HG02970 (cell line): ENCODE results near the gene CCDC171.
"Not testable (repeated sequence)": the region's sequence is repeated elsewhere in the genome, so short reads cannot be mapped to it uniquely, and the experiment has no call there.

Source experiments
- ATAC-seq: cut with Tn5 transposase; IDR thresholded peaks from one replicate; pipeline ENCODE4 v1.9.1; 2021; ENCODE audit warnings: mild to moderate bottlenecking, moderate library complexity, moderate number of reproducible peaks; ENCODE audit not compliant: unreplicated experiment, low FRiP score

CCDC171 gene

DNA sequence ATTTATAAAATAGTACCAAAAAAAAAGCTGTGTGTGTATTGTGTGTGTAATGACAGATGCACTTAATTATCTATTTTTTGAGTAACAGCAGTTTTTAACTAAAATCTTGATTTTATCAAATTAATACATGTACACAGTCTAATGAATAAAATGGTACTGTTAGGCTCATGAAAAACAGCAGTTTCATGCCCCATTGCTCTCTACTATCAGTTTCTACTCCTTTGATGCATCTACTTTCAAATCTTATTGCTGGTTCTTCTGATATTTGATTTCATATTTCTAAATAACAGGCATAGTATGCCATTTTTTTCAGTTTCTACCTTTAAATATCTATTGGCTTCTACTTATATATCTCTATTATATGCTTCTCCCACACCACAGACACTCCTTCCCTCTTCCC lies 117.4 kb downstream of the CCDC171 start:
- ATAC-seq = no peak

DNA sequence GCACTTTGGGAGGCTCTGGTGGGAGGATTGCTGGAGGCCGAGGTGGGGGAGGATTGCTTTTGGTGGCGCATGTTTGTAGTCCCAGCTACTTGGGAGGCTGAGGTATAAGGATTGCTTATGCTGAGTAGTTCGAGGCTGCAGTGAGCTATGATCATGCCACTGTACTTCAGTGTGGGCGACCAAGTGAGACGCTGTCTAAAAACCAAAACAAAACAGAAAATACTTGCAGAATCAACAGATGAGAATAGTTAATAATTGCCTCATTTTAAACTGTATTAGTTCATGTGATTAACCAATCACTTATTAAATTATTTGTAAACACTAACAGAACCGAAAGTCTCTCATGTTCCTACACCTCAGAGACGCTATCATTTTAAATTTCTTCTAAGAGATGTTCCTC lies 118.1 kb downstream of the CCDC171 start:
- ATAC-seq = peak; percentile 97

DNA sequence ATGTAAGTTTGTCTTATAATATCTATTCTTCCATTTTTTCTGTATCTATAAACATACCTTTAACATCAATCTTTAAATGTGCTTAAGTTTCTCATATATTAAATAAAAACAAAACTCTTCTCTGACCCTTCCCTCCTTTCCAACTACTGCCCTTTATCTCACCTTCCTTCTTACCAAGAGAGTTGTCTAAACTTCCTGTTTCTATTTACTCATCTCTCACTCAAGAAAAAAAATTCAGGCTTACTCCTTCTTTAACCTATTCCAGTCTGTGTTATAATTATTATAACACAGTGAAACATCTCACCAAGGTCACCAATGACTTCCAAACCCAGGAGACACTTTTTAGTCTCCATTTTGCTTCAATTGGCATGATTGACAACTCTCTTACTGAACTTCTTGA lies 140.9 kb downstream of the CCDC171 start:
- no peak for ATAC-seq

DNA sequence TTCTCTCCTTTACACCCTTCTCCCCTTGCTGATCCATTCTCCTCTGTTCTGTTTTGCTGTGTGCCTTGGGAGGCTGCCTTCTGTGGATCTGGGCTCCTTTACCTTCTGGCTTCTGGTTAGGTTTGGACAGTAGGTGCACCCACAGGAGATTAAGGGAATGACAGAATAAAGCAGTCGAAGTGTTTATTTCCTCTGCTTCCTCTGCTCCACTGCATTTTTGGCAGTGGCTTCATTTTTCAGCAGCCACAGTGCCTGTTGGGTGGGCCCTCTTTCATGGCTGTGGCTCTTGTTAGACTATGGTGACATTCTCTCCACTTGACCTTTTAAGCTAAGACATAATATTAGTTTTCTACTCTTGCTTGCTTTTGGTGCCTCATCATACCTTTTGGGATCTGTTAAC lies 144.1 kb downstream of the CCDC171 start:
- ATAC-seq = no peak

DNA sequence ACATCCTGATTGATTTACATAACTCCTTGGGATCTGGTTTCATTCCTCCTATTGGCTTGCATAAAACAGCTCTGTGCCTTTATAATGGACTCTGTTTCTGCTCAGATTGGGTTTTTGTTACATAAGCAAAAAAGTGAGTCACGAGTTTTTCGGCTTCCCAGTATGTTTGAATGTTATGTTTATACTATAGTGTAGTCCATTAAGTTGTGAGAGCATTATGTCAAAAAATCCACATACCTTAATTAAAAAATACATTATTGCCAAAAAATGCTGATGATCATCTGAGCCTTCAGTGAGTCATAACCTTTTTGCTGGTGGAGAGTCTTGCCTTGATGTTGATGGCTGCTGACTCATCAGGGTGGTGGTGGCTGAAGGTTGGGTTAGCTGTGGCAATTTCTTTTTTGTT lies 144.6 kb downstream of the CCDC171 start:
- ATAC-seq = no peak

DNA sequence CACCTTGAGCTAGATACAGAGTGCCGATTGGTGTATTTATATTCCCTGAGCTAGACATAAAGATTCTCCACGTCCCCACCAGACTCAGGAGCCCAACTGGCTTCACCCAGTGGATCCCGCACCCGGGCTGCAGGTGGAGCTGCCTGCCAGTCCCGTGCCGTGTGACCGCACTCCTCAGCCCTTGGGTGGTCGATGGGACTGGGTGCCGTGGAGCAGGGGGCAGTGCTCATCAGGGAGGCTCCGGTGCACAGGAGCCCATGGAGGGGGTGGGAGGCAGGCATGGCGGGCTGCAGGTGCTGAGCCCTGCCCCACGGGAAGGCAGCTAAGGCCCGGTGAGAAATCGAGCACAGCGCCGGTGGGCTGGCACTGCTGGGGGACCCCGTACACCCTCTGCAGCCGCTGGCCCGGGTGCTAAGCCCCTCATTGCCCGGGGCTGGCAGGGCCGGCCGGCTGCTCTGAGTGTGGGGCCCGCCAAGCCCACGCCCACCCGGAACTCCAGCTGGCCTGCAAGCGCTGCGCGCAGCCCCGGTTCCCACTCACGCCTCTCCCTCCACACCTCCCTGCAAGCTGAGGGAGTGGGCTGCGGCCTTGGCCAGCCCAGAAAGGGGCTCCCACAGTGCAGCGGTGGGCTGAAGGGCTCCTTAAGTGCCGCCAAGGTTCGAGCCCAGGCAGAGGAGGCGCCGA lies 147.2 kb downstream of the CCDC171 start:
- not testable (repeated sequence) for ATAC-seq

DNA sequence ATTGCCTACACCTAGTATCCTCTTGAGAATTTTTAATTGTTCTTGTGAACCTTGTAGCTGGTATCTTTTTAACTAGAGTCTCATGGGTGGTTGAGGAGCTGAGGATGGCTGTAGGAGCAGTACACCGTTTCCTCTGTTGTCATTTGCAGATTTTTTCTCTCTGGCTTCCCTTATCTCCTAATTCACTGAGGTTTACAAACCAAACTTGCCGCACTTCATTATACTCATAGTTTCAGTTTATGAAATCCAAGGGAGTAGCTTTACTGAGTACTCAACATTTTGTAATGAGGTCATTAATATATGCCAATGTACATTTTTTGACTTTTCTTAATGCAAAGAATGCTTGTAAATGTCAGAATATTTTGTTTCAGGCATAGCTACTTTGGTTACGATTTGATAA lies 154.2 kb downstream of the CCDC171 start:
- ATAC-seq = no peak

DNA sequence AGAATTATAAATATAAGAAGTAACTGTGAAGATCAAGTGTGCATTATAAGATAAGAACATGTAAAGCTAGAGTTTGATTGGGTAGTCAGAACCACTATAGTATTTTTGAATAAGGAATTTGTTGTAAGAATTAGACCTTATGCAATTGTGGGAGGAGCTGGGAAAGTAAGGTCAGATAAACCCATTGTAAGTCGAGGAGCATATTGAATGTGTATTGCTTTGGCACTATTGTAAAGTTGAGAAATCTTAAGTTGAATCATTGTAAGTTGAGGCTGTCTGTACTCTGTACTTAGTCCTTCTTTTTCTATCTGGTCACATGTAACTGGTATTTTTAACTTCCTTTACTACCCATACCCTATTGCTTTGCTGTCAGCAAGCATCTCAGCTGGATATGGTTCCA lies 158.7 kb downstream of the CCDC171 start:
- no peak for ATAC-seq

DNA sequence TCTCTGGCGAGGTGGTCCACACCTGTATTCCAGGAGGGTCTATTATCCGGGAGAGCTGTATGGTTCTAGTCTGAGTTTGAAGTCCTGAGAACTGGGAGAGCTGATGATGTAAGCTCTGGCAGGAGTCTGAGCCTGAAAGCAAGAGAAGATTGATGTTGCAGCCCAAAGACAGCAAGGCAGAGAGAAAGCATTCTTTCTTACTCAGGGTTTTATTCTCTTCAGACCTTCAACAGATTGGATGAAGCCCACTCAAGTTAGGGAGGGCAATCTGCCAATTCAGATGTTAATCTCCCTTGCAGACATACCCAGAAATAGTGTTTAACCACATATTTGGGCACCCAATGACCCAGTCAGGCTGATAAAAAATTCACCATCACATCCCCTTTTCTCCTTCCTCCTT lies 159.1 kb downstream of the CCDC171 start:
- ATAC-seq = no peak

DNA sequence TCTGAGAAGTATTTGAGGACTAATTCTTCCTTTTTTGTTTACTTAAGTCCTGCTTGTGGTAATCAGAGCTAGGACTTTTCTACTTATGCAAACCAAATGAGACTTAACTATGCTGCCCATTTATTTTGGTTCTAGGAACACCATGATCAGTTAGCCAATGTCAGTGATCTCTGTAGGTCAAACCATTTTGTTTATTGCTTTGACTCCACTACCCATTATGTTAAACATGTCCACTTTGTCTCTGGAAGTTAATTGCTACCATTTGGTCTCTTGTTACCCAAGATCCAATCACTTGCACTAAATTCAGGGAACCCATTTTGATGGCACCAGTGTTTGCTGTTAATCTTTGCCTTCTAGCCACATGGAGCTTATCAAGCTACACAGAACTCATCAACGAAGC lies 161.9 kb downstream of the CCDC171 start:
- ATAC-seq = no peak

DNA sequence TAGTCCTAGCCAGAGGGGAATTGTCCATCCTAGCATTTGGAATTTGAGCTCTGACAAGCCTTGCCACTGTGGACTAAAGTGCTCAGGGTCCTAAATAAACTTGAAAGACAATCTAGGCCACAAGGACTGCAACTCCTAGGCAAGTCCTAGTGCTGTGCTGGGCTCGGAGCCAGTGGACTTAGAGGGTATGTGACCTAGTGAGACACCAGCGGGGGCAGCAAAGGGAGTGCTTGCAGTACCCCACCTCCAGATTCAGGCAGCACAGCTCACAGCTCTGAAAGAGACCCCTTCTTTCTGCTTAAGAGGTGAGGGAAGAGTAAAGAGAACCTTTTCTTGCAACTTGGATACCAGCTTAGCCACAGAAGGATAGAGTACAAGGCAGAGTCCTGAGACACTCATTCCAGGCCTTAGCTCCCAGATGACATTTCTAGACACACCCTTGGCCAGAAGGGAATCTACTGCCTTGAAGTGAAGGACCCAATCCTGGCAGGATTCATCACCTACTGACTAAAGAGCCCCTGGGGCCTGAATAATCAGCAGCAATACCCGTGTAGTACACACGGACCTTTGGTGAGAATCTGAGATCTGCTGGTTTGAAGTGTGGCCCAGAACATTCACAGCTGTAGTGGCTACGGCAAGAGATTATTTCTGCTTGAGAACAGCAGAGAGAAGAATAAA lies 164.6 kb downstream of the CCDC171 start:
- ATAC-seq = no peak

DNA sequence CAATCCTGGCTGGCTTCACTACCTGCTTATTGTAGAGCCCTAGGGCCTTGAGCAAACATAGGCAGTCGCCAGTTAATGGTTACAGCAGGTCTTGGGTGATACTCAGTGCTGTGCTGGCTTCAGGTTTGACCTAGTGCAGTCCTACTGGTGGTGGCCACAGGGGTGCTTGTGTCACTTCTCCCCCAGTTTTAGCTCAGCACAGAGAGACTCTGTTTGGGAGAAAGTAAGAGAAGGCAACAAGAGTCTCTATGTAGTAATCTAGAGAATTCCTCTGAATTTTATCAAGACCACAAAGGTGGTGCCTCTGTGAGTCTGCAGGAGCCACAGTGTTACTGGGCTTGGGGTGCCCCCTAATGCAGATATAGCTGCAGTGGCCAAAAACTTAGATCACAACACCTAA lies 165.6 kb downstream of the CCDC171 start:
- no peak for ATAC-seq

DNA sequence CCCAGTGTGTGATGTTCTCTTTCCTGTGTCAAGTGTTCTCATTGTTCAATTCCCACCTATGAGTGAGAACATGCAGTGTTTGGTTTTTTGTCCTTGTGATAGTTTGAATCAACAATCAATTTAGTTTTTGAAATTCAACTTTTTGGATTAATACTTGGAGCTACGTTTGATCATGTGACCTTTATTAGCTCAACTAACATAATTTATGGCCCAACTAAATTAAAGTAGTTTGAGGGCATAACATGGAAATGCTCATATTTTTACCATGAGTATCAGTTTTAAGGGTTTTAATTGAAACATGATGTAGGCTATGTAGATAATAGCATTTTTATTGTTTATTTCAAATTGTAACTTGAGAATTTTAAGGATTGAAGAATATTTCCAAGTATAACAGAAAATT lies 168.0 kb downstream of the CCDC171 start:
- ATAC-seq = no peak

DNA sequence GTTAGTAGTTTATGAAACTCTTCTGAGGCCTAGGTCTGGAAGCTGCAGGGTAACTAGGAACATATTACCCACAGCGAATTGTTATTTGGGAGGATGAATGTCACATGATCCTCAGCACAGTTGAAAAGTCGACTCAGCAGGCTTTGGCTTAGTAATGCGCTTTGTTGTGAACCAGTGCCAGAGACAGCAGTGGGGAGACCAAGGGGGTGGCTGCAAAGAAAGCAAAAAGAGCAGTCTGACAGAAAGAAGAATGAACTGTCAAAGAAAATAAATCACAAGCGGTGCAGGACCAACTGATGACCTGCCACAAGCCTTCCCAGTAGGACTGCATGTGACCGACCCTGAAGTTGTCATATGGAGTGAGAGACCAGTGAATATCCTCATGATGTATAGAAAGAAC lies 170.0 kb downstream of the CCDC171 start:
- ATAC-seq = no peak

DNA sequence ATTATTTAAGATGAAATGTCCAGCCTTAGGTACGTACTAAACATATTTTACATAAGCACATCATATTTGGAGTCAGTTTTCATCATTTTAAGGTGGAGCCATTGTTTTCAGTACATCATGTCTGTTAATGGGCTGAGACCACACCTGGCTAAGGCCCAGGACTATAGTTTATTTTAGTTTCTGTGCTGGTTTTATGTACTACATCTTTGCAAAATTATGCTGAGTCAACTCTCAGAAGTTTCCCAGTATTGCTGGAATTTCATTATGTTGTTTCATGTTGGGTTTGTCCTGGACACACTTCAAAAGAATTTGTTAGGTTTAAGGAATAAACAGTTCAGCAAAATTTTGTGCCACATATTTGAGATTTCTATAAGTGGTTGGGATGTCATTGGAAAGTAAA lies 171.2 kb downstream of the CCDC171 start:
- no peak for ATAC-seq

DNA sequence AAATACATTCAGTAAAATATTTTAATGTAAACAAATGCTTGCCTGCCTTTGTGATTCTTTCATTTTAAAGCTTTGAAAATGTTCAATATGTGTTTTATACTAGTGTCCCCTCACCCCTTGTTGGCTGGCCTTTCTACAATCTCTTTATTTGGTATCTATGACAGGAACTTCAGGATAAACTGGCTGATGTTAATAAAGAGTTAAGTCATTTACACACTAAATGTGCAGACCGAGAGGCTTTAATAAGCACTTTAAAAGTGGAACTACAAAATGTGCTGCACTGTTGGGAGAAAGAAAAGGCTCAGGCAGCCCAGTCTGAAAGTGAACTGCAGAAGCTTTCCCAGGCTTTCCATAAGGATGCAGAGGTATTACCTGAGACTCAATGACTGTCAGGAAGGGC lies 171.8 kb downstream of the CCDC171 start:
- ATAC-seq = no peak

DNA sequence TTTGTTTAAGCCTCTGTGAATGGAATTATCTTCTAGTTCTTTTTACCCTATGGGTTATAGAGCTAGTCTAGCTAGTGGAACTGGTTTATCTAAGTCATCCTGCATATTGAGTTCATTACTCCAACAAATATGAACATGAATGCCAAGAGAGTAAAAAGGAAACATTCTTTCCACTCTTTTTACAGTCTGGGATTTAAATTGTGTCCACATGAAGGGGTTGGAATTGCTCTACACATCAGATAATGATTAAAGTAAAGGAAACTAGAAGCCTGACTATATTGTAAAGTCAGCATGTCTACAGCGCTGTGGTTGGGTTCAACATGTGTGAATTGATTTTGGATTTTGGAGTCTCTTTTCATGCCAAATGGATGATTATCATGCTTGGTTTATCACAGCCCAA lies 173.1 kb downstream of the CCDC171 start:
- no peak for ATAC-seq

DNA sequence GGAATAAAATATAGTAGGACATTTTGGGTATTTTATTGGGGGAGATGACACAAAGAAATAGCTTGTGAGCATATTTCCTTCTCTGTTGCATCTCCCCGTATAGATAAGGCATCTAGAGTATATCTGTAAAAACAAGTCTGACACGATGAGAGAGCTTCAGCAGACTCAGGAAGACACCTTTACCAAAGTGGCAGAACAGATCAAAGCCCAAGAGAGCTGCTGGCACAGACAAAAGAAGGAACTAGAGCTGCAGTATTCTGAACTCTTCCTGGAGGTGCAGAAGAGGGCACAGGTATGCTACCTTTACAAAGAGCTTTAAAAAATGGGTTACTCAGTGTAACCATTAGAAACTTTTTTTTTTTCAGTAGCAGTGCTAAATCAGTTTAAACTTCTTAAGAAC lies 176.7 kb downstream of the CCDC171 start:
- no peak for ATAC-seq

DNA sequence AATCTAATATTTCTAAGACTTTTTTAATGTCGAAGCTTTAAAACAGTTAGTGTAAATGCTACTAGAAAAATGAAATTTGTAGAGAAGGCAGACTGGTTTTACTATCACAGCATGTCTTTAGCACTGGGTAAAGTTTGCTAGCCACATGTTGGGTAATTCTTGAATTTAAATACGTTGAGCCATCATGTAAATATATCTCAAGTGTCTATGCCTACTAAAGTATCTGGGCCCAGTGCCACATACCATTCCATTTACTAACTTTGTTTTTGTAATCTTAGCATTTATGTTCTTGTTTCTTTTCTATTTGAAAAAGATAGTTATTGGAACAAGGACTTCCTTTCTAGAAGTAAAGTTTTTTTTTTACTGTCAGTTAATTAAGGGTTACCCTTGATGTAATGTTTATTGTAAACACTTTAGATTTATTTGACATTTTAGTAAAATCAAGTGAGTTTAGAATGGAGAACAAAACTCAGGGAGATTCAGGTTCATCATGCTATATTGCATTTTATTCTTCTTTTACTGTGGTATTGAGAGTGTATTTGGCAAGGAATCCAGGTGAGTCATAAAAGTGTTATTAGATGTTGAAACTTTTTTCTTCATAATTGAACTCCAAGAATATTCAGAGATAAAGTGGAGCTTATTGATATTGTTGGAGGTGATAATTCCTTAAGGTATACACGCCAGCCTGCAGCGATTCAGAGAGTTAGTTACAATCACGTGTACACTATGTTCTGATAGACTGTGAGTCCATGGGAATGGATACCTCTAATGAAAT lies 182.4 kb downstream of the CCDC171 start:
- no peak for ATAC-seq

DNA sequence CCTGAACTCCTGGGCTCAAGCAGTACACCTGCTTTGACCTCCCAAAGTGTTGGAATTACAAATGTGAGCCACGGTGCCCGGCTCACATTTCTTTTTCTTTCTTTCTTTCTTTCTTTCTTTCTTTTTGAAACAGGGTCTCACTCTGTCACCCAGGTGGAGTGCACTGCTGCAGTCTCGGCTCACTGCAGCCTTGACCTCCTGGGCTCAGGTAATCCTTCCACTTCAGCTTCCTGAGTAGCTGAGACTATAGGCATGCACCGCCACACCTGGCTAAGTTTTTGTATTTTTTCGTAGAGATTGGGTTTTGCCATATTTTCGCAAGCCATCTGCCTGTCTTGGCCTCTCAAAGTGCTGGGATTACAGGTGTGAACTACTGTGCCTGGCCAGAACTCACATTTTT lies 183.7 kb downstream of the CCDC171 start:
- no peak for ATAC-seq

DNA sequence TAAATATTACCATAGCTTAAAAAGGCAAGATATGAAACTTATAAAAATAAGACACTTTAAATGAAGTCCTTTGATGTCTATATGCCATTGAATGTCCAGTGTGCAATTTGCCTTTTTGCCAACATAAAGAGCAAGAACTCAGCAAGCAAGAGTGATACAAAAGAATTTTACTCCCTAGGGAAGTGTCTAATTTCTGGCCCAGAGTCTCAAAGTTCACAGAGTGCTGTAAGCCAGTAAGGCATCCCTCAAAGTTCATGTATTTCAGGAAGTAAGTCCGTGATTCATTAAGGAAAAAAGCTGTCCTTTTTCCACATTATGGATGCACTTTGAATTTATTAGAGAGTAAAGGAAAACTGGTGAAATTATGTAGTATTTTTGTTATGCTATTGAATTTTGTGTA lies 185.2 kb downstream of the CCDC171 start:
- ATAC-seq = no peak

DNA sequence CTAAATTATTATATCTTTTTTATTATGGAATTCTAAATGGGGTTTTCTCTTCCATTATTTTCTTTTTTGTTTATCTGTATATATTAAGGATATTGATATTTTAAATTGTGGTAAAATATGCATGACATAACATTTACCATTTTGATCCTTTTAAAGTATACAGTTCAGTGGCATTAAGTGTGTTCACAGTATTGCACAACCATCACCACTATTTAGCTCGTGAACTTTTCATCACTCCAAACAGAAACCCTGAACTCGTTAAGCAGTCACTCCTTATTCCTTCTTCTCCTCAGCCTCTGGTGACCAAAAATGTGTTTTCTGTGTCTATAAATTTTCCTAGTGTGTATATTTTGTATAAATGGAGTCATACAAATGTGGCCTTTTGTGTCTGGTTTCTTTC lies 188.2 kb downstream of the CCDC171 start:
- no peak for ATAC-seq
